Measurements from ENCODE around the gene CDHR3. TPM values are rescaled to one million over a fixed set of nuclear protein-coding genes. Genes with fewer than 3 reads are reported as not detected.

CDHR3 gene
- total RNA-seq, 1 experiment from 2014 or later: 3.3 TPM

DNA sequence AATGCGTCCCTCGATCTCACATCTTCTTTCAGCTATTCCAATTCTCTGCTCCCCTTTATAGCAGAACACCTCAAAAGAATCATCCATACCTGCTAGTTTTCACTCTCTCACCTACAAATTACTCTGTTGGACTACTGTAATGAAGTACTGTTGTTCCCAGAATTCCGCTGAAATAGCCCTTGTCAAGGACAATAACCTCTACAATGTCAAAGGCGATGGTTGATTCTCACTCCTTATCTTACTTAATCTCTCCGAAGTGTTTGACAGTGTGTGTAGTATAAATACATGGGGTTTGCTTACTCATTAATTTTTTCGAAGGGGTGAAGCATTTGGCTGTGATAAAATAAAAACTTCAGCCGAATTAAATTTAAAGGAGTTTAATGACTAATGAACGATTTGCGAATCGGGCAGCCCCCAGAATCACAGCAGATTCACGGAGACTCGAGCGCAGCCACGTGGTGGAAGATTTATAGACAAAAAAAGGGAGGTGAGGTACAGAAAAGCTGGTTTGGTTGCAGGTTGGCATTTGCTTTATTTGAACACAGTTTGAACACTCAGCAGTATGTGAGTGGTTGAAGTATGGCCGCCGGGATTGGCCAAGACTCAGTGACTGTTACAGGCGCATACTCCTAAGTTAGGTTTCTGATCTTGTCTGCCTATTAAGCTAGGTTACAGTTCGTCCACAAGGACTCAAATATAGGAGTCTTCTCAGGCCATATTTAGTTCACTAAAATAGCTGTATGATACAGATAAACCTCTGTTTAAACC lies 119.2 kb downstream of the CDHR3 start:
- no peak for TF ChIP-seq CTCF (conservative IDR thresholded peaks at IDR 0.05)
- Histone ChIP-seq H3K27me3 (ENCODE audit: insufficient read depth, low read length) (no peaks in the 10 kb centered on the region), H3K23ac (ENCODE audit: insufficient read length, low read depth, low read length) (no peak overlapping the region), H3K9ac (ENCODE audit: extremely low read depth, insufficient read length, low read length) (no peak overlapping the region), H2BK12ac (ENCODE audit: insufficient read length, low read depth, low read length) (no peak overlapping the region), H3T11ph (ENCODE audit: low read length) (no peak overlapping the region), H3K4ac (ENCODE audit: low read depth, low read length) (no peak overlapping the region), H2AK5ac (ENCODE audit: insufficient read length, low read length) (no peak overlapping the region), H3K4me2 (ENCODE audit: insufficient read depth, insufficient read length, low read length) (no peak overlapping the region), H2BK120ac (ENCODE audit: low read depth, low read length, poor library complexity, severe bottlenecking) (no peak overlapping the region), H2BK5ac (ENCODE audit: insufficient read length, low read length) (no peak overlapping the region), H3K79me1 (ENCODE audit: insufficient read depth, low read depth, low read length, poor library complexity, severe bottlenecking) (no peaks in the 10 kb centered on the region), H4K8ac (replicated peaks; ENCODE audit: insufficient read length, low read depth, low read length) (no peak overlapping the region), H3K14ac (ENCODE audit: insufficient read depth, low read length) (no peak overlapping the region), H3K18ac (ENCODE audit: insufficient read length, low read depth, low read length) (no peak overlapping the region), H3K9me3 (ENCODE audit: control insufficient read depth, low read depth, low read length) (no peaks in the 10 kb centered on the region), H3K27ac (ENCODE audit: insufficient read length, low read depth, low read length) (no peak overlapping the region), H2AFZ (ENCODE audit: low read length) (no peak overlapping the region), H3K56ac (ENCODE audit: insufficient read length, low read depth, low read length) (no peak overlapping the region), H4K5ac (ENCODE audit: insufficient read length, low read depth, low read length) (no peak overlapping the region), H3K23me2 (ENCODE audit: insufficient read length, low read depth, low read length, poor library complexity, severe bottlenecking) (no peaks in the 10 kb centered on the region), H4K20me1 (ENCODE audit: control insufficient read depth, insufficient read depth, insufficient read length) (no peaks in the 10 kb centered on the region), H3K79me2 (ENCODE audit: insufficient read depth, low read length) (no peaks in the 10 kb centered on the region), H4K91ac (ENCODE audit: insufficient read length, low read depth, low read length) (no peak overlapping the region), H2BK20ac (ENCODE audit: low read depth, low read length, poor library complexity, severe bottlenecking) (no peak overlapping the region), H3K4me1 (ENCODE audit: insufficient read depth, low read length) (no peaks in the 10 kb centered on the region), H2BK15ac (ENCODE audit: low read depth, low read length) (no peak overlapping the region)
- H3K4me3 Mint-ChIP-seq: no peak overlapping the region
- H3K27ac Mint-ChIP-seq: peak overlapping the region in 1 of 3 experiments; percentile 57; a peak in 1 of 7 replicates
- H3K27me3 Mint-ChIP-seq (ENCODE audit: low read depth): no peaks in the 10 kb centered on the region
- no peaks in the 10 kb centered on the region for H3K36me3 Mint-ChIP-seq (ENCODE audit: insufficient read depth in 1 of 3, low read depth in 3 of 3)
- no peaks in the 10 kb centered on the region for H3K4me1 Mint-ChIP-seq
- peaks cover 0 to 3% of the 10 kb centered on the region in 2 experiments; a peak in 1 of 5 replicates for H3K9me3 Mint-ChIP-seq
- no peak for DNase-seq
- WGBS (ENCODE audit: extremely low coverage, insufficient read length, low lambda C conversion rate): no CpG with 5 or more reads among the region's 18 CpGs

Other genes with a start within 250 kb of the CDHR3 start
- gene ATXN7L1, start 86.7 kb upstream of the CDHR3 start, total RNA-seq (2021): 22.0 and 24.3 TPM in 2 replicates
- 39.2 and 41.9 TPM in 2 replicates for gene SYPL1, start 149.0 kb downstream of the CDHR3 start, total RNA-seq (2021)

Measured in H9 (cell line).